ENCODE data around the gene STK11.

The STK11 gene

GRCh38 chr19:1265615-1266128 lies 60.1 kb downstream of the STK11 start:
- DNase-seq (ENCODE audit: low read depth) = peak; percentile 79
- no peak overlapping the region for H3K4me3 ChIP-seq (ENCODE audit: low read depth, low read length)
- TF ChIP-seq MYC (IDR thresholded peaks at IDR 0.05; ENCODE audit: low read depth, low read length) = no peak
- no peak for TF ChIP-seq MAX (IDR thresholded peaks at IDR 0.05; ENCODE audit: low read depth, low read length)
- TF ChIP-seq CTCF (IDR thresholded peaks at IDR 0.05; ENCODE audit: low read depth, low read length) = no peak
- TF ChIP-seq POLR2A (IDR thresholded peaks at IDR 0.05; ENCODE audit: extremely low read depth, insufficient read length) = no peak

DNA sequence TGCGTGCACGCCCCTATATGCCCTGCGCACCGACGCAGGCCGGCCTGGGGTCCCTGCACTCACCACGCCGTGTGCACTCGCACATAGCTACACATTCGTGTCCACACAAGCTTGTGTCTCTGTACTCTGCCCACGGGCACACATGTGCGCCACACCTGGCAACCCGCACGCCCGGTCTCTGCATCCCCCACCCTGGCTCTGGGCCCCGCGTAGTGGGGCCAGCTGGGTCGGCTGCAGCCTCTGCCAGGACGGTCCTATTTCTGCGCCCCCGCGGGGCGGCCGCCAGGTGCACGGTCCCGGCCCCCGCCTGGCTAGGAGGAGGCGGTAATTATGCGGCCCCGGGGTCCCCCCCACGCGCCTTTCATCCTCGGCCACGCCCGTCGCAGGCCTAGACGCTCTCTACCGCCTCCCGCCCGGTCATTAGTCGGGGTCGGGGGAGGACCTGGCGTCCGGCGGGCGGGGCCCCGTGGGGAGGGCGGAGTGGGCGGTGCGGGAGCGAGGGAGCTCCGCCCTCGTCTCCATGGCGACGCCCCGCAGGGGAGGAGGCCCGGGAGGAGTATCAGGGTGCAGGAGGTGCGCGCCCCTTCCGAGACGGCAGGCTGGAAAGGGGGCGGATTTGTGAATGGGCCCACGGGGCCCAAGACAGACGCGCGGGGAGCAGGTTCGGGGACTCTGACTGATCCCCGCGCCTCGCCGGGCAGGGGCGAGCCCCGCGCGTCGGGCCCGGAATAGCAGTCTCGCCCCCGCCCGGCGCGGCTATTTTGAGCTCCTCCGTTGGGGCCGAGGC lies 60.7 kb downstream of the STK11 start:
- no peak overlapping the region for H3K4me3 ChIP-seq (ENCODE audit: low read depth, low read length)
- peak; percentile 82 for DNase-seq (ENCODE audit: low read depth)
- TF ChIP-seq MAX (IDR thresholded peaks at IDR 0.05; ENCODE audit: low read depth, low read length) (no peak), MYC (IDR thresholded peaks at IDR 0.05; ENCODE audit: low read depth, low read length) (no peak), POLR2A (IDR thresholded peaks at IDR 0.05; ENCODE audit: extremely low read depth, insufficient read length) (no peak), CTCF (IDR thresholded peaks at IDR 0.05; ENCODE audit: low read depth, low read length) (no peak)

- peak; percentile 56 for DNase-seq (ENCODE audit: low read depth)
- no peak for TF ChIP-seq POLR2A (IDR thresholded peaks at IDR 0.05; ENCODE audit: extremely low read depth, insufficient read length)
- TF ChIP-seq MAX (IDR thresholded peaks at IDR 0.05; ENCODE audit: low read depth, low read length) = peak; percentile 36; the same call in 1 of the 2 replicates
- no peak for TF ChIP-seq MYC (IDR thresholded peaks at IDR 0.05; ENCODE audit: low read depth, low read length)
- peak; percentile 54 for TF ChIP-seq CTCF (IDR thresholded peaks at IDR 0.05; ENCODE audit: low read depth, low read length)
- H3K4me3 ChIP-seq (ENCODE audit: low read depth, low read length) = no peak overlapping the region
These were observed 61.4 kb downstream of the STK11 start for GRCh38 chr19:1266916-1267476.

GRCh38 chr19:1267477-1268225 lies 62.1 kb downstream of the STK11 start:
- DNase-seq (ENCODE audit: low read depth) = no peak
- H3K4me3 ChIP-seq (ENCODE audit: low read depth, low read length) = no peak overlapping the region

More at GRCh38 chr19:1267477-1268225, 62.1 kb downstream of the STK11 start:
- no peak for TF ChIP-seq POLR2A (IDR thresholded peaks at IDR 0.05; ENCODE audit: extremely low read depth, insufficient read length)
- TF ChIP-seq MAX (IDR thresholded peaks at IDR 0.05; ENCODE audit: low read depth, low read length) = no peak
- no peak for TF ChIP-seq CTCF (IDR thresholded peaks at IDR 0.05; ENCODE audit: low read depth, low read length)
- TF ChIP-seq MYC (IDR thresholded peaks at IDR 0.05; ENCODE audit: low read depth, low read length) = no peak

All from NB4 (cell line).